Measurements from ENCODE around the gene KREMEN2.

KREMEN2 gene

DNA sequence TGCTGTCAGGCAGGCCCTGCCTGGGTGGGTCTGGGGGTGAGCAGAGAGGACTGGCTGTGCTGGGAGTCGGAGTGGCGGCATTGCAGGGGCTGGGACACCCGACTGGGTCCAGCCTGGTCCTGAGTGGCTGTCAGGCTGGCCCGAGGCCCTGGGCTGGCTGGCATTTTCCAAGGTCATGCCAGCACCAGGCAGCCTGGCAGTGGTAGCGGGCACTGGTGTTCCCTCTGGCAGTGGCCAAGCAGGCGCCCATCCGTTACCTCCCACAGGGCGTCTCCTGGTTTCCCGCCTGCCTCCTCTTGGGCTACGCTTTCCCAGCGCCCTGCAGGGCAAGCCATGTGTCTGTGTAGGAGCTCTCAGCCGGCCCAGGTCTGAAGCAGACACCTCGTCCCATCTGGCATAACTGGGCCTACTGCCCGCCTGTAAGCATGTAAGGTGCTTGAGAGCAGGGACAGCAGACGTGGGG is 21.8 kb downstream of the KREMEN2 start:
- DNase-seq (ENCODE audit: low read depth) = no peak
- no peak overlapping the region for H3K4me3 ChIP-seq (ENCODE audit: low read depth, low read length)
- TF ChIP-seq, protein P1, sequence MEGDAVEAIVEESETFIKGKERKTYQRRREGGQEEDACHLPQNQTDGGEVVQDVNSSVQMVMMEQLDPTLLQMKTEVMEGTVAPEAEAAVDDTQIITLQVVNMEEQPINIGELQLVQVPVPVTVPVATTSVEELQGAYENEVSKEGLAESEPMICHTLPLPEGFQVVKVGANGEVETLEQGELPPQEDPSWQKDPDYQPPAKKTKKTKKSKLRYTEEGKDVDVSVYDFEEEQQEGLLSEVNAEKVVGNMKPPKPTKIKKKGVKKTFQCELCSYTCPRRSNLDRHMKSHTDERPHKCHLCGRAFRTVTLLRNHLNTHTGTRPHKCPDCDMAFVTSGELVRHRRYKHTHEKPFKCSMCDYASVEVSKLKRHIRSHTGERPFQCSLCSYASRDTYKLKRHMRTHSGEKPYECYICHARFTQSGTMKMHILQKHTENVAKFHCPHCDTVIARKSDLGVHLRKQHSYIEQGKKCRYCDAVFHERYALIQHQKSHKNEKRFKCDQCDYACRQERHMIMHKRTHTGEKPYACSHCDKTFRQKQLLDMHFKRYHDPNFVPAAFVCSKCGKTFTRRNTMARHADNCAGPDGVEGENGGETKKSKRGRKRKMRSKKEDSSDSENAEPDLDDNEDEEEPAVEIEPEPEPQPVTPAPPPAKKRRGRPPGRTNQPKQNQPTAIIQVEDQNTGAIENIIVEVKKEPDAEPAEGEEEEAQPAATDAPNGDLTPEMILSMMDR (IDR thresholded peaks at IDR 0.05; ENCODE audit: insufficient read depth, low read depth, low read length, missing control alignments) = no peak

DNA sequence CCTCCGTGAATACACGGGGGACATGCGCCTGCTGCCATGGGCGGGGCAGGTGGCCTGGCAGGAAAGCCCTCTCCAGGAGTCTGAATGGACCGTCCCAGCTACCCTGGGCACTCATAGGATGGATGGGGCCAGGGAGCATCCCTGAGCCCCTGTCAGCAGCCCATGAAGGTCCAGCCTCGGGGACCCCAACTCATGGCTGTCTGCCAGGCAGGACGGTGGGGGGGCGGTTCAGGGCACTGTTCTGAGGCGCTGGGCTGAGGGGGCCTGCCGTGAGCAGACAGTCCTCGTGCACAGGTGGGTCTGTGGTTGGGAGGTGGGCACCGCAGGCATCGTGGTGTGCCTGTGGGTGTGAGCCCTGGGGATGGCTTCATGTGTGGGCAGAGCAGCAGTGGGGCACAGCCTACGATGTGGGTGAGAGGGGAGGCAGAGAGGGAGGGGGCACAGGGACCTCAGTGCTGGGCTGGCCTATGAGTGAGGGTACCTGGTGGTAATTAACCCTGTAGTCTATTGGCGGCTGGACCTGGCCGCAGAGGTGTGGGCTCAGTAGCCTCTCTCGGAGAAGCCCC is 22.6 kb downstream of the KREMEN2 start:
- no peak overlapping the region for H3K4me3 ChIP-seq (ENCODE audit: low read depth, low read length)
- TF ChIP-seq, protein P1 (IDR thresholded peaks at IDR 0.05; ENCODE audit: insufficient read depth, low read depth, low read length, missing control alignments) = no peak
- no peak for DNase-seq (ENCODE audit: low read depth)

DNA sequence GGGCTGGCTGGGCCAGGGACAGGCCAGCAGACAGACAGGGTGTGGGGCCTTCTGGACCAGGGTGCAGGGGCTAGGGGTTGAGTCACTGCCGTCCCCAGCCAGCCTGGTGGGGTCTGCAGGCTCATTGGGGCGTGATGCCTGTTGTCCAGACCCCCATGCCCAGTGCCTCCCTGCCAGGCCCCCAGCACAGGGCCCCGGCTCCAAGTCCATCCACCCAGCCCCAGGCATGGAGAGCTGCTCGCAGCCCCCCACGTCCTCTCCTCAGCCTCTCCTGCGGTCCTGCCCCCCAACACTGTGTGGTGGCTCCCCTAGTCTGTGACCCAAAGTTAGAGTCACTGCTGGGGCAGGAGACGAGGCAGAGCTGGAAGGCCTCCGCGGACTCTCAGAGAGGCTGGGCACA is 23.2 kb downstream of the KREMEN2 start:
- TF ChIP-seq, protein P1 (IDR thresholded peaks at IDR 0.05; ENCODE audit: insufficient read depth, low read depth, low read length, missing control alignments) = no peak
- no peak for DNase-seq (ENCODE audit: low read depth)
- H3K4me3 ChIP-seq (ENCODE audit: low read depth, low read length) = no peak overlapping the region

DNA sequence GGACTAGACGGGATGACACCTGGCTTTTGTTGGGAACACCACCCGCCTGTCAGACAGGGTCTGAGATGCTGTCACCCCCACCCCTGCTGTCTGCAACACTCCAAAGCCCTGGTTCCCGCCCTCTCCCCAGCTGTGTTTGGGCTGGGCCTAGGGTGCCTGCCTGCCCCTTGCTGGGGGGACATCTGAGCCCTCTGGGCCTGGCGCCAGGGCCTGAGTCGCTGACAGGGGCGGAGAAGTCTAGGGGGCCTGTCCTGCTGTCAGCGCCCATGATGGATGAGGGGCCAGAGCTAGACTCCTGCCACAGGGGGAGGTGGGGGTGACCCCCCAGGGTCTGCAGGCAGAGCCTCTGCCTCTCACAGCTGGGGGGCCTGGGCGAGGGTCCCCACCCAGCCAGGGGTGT is 23.8 kb downstream of the KREMEN2 start:
- H3K4me3 ChIP-seq (ENCODE audit: low read depth, low read length) = no peak overlapping the region
- TF ChIP-seq, protein P1 (IDR thresholded peaks at IDR 0.05; ENCODE audit: insufficient read depth, low read depth, low read length, missing control alignments) = no peak
- DNase-seq (ENCODE audit: low read depth) = no peak

DNA sequence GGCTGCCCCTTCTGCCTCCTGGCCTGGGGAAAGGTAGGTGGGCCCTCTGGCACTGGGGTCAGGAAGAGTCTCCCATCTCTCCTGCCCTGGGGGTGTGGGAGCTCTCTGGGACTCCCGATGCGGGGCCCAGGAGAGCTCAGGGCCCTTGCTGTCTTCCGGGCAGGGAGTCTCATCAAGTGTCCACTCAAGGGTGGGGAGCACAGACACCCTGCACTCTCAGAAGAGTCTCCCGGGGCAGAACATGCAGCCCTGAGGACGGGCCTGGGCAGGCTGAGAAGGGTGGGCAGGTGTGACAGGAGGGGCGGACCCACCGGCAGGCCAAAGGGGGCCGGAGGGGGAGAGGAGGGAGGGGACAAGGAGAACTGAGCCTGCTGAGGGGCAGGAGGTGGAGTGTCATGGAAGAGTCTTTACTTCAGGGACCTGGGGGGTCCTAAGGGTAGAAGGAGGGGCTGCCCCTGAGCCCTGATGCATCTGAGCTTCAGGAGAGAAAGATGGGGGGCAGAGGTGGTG is 24.6 kb downstream of the KREMEN2 start:
- H3K4me3 ChIP-seq (ENCODE audit: low read depth, low read length) = no peak overlapping the region
- TF ChIP-seq, protein P1 (IDR thresholded peaks at IDR 0.05; ENCODE audit: insufficient read depth, low read depth, low read length, missing control alignments) = no peak
- no peak for DNase-seq (ENCODE audit: low read depth)

DNA sequence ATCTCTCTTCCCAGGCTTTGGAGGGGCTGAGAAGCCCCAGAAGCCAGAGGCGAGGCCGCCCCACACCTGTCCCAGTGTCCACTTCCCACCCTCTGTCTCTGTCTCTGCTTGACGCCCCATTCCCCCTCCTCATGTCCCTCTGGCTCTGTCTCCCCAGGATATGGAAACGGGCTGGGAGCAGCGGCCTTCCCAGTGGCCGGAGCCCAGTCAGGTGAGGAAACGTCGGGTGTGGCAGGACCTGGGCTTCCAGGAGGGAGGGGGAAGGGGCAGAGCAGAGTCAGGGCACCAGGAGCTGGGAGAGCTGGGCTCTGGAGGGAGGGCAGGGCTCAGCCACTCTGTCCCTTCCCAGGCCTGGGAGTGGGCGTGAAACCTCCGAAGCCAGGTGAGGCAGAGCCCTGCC is 26.8 kb downstream of the KREMEN2 start:
- no peak for DNase-seq (ENCODE audit: low read depth)
- H3K4me3 ChIP-seq (ENCODE audit: low read depth, low read length) = no peak overlapping the region
- TF ChIP-seq, protein P1 (IDR thresholded peaks at IDR 0.05; ENCODE audit: insufficient read depth, low read depth, low read length, missing control alignments) = no peak

Measured in GM12865 (cell line).